ENCODE measurements around the gene TM4SF5.

DNA sequence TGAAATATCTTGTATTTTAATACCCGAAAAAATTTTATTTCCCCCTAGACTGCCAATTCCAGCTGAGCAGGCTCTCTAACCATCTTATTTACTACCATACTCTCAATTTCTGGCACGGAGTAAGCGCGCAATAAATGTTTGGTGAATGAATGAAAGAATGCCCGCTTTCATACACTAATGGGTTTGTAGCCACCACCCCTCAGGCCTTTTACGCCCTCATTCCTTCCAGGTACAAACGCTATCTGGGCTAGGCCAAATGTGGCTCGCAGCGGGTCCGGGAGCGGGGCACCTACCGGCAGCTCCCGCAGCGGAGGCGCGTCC is 34.7 kb downstream of the TM4SF5 start:
- TF ChIP-seq CTCF (IDR thresholded peaks at IDR 0.05) (no peak), POLR2A (IDR thresholded peaks at IDR 0.05) (no peak)

Data from uterus (tissue), 2 donors.